GM12878 (cell line): ENCODE results near the gene LRRC63.

Experiments
- CBFB ChIP-seq: IDR thresholded peaks from 2 replicates; pipeline ENCODE4 v1.6.1; 2016; ENCODE audit warnings: antibody characterized with exemption, low read depth
- EED ChIP-seq: sonication (generic); IDR thresholded peaks from 2 replicates; pipeline ENCODE4 v1.6.1; 2016; ENCODE audit warnings: antibody characterized with exemption, low read depth
- EGR1 ChIP-seq, 2 experiments: IDR thresholded peaks; 1 replicate in 1 of 2; 2 replicates in 1 of 2; pipeline ENCODE4 v1.6.1; 2011 to 2012; ENCODE audit warnings: low read depth in 2 of 2, low read length in 2 of 2, borderline replicate concordance in 1 of 2, mild to moderate bottlenecking in 1 of 2, moderate library complexity in 1 of 2
- ELK1 ChIP-seq: IDR thresholded peaks from 2 replicates; pipeline ENCODE4 v1.6.1; 2012; ENCODE audit warnings: low read depth, low read length, improper control_type of control experiment
- EP300 ChIP-seq, 2 experiments: fragments of 150-350 bp in 1 of 2; IDR thresholded peaks; 2 replicates each; pipeline ENCODE4 v1.6.1; 2011 to 2012; ENCODE audit warnings: low read depth in 2 of 2, low read length in 2 of 2, borderline replicate concordance in 1 of 2, improper control_type of control experiment in 1 of 2, inconsistent platforms in 1 of 2; ENCODE audit not compliant: control insufficient read depth in 1 of 2
- MYC ChIP-seq: IDR thresholded peaks from 2 replicates; pipeline ENCODE4 v1.6.1; 2011; ENCODE audit warnings: mild to moderate bottlenecking, low read length, moderate library complexity, inconsistent platforms; ENCODE audit not compliant: insufficient read depth, insufficient replicate concordance, insufficient read length, severe bottlenecking
- NFYB ChIP-seq: IDR thresholded peaks from 2 replicates; pipeline ENCODE4 v1.6.1; 2011; ENCODE audit warnings: low read depth, mild to moderate bottlenecking, low read length, improper control_type of control experiment, moderate library complexity; ENCODE audit not compliant: insufficient read depth
- RAD21 ChIP-seq: IDR thresholded peaks from 2 replicates; pipeline ENCODE4 v1.6.1; 2011; ENCODE audit warnings: mild to moderate bottlenecking, low read depth, low read length, moderate library complexity; ENCODE audit not compliant: insufficient read depth
- SIN3A ChIP-seq: IDR thresholded peaks from 2 replicates; pipeline ENCODE4 v1.6.1; 2012; ENCODE audit warnings: low read depth, low read length, improper control_type of control experiment
- ZBED1 ChIP-seq: IDR thresholded peaks from 2 replicates; pipeline ENCODE4 v1.6.1; 2016; ENCODE audit warnings: borderline replicate concordance
- ZNF217 ChIP-seq: fragments of 450-650 bp; IDR thresholded peaks from 2 replicates; pipeline ENCODE4 v1.6.1; 2017; ENCODE audit warnings: antibody characterized with exemption, mild to moderate bottlenecking

GRCh38 chr13:46168341-46168740 is 43.4 kb upstream of the LRRC63 start:
- no peak for TF ChIP-seq MYC
- no peak for TF ChIP-seq ZNF217
- peak; percentile 58 for TF ChIP-seq EED
- no peak for TF ChIP-seq RAD21
- no peak for TF ChIP-seq NFYB
- no peak for TF ChIP-seq SIN3A
- no peak for TF ChIP-seq ELK1
- no peak; the same call in 1 of the 2 replicates for TF ChIP-seq ZBED1
- no peak for TF ChIP-seq EP300 (IDR thresholded peaks at IDR 0.05; ENCODE audit: borderline replicate concordance in 1 of 2, control insufficient read depth in 1 of 2, low read depth in 2 of 2, low read length in 2 of 2)
- 0 out of 2 replicates have a peak, but pooled peaks have one; percentile 19 for TF ChIP-seq CBFB
- TF ChIP-seq EGR1 (IDR thresholded peaks at IDR 0.05; ENCODE audit: borderline replicate concordance in 1 of 2, low read depth in 2 of 2, low read length in 2 of 2) = peak in 1 of 2 experiments; percentile 81; a peak in 2 of 3 replicates
